GOT3 (cell line): ENCODE data around the gene FBXL13.
"Not testable (repeated sequence)": the region's sequence is repeated elsewhere in the genome, so short reads cannot be mapped to it uniquely, and the experiment has no call there.

Experiments
- DNase-seq: peaks from one replicate; lab custom pipeline; 2025; ENCODE audit warnings: mixed read lengths; lab: John Stamatoyannopoulos, UW

Gene FBXL13

GRCh38 chr7:102983602-102984001, 91.0 kb downstream of the FBXL13 start:
- no peak for DNase-seq

- no peak for DNase-seq
These were observed 92.4 kb downstream of the FBXL13 start for GRCh38 chr7:102982235-102982634.

DNA sequence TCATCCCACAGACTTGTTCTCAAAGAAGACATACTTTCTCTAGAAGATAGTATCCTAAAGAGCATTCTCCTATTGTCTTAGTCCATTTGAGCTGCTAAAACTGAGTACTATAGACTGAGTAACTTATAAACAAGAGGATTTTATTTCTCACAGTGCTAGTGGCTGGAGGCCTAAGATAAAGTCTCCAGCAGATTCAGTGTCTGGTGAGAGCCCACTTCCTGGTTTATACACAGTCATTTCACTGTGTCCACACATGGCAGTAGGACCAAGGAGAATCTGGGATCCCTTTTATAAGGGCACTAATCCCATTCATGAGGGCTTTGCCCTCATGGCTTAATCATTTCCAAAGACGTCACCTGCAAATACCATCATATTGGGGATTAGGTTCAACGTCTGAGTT, 93.1 kb downstream of the FBXL13 start:
- DNase-seq = no peak

GRCh38 chr7:102979670-102980069, 94.9 kb downstream of the FBXL13 start:
- DNase-seq = no peak

GRCh38 chr7:102978284-102978683, 96.3 kb downstream of the FBXL13 start:
- DNase-seq = no peak

GRCh38 chr7:102977586-102977985, 97.0 kb downstream of the FBXL13 start:
- not testable (repeated sequence) for DNase-seq

GRCh38 chr7:102976493-102976892, 98.1 kb downstream of the FBXL13 start:
- no peak for DNase-seq

- DNase-seq = no peak
These were observed 98.7 kb downstream of the FBXL13 start for GRCh38 chr7:102975854-102976253.

DNA sequence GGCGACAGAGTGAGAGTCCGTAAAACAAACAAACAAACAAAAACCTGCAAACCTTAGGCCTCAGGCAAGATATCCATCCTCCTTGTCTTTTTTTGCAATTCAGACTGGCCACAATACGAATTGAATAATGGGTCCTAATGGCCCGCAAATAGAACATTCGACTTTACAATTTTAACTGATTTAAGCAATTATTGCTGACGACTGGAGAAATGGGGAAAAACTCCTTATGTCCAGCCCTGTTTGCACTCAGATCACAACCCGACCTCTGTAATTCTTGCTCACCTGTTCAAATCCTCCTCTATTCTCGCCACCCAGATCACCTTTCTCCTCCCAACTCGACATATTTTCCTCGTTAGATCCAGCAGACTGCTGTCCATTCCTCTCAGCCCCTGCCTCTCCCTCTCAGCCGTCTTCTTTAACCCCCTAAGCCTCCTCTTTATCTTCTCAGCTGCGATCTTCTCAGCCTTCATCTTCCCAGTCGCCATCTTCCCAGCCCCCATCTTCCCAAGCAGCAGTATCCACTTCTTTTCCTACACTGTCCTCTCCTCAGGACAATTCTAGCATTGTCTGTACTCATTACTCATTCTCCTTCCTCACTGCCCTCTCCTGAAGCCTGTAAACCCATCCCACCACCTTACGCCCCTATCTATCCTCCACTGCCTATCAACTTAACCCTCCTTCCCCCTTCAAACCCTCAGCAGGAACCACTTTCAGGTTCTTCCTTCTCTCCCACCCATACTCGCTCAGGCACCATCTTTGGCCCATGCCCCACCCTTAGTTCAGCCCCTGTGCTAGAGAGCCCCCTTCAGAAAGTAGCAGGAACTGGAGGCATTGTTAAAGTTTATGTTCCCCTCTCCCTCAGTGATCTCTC, 100.0 kb downstream of the FBXL13 start:
- no peak for DNase-seq

DNA sequence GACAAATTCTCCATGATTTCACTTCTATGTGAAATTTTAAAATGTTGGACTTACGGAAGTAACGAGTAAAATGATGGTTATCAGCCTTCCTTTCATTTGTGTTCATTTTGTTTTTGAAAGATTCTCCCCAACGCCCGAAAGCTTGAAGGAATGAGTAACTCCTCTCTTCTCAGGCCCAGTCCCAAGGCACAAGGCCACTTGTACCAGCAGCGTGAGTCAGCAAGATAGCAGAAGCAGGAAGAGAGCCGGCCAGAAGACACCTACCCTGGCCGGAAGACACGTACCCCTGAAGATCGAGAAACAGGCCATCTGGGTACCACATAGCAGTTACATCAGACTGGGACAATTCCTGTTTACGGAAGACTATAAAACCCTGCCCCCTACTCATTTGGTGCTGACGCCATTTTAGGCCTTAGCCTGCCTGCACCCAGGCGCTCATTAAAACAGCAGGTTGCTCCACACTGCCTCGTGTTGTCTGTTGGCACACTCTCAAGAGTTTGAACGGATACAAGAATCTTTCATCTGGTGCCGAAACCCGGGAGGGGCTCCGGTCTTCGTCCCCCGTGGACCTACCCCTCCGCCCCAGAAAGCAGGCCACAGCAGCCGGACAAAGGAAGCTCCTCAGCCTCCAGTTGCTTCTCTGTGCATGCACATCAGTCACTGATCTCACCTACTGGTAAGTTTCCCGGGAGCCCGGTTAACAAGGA, 101.3 kb downstream of the FBXL13 start:
- no peak for DNase-seq

DNA sequence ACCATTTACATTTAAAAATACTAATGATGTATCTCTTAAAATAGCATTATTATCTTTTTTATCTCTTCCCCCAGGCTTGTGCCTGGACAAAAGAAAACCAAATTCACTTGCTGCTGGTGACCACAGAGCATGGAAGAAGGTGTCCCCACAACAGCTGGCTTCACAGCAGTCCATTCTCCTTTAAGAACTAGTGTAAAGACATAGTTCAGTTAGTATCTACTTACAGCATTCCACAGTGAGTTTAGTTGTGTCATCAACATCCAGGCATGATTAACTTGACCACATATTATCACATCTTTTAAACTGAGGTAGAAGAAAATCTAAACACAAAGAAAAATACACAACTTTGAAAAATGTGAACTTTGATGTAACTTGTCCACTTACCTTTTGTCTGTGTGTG, 106.8 kb downstream of the FBXL13 start:
- no peak for DNase-seq

DNA sequence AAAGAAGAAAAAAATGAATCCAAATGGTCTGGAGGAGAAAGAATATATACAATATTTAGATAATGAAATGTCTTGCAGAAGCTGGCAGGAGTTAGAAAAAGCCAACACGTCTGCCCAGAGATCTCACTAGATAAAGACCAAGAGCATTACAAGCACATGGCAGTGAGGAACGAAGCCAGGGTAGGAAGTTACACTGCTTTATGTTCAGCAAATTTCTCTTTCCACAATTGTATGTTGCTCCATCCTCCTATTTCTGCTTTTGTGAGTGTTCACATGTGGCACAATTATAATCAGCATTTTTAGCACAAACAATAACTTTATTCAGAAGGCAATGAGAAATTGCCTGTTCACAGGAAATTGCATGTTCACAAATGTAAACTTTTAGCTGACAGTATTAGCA, 108.1 kb downstream of the FBXL13 start:
- DNase-seq = no peak

DNA sequence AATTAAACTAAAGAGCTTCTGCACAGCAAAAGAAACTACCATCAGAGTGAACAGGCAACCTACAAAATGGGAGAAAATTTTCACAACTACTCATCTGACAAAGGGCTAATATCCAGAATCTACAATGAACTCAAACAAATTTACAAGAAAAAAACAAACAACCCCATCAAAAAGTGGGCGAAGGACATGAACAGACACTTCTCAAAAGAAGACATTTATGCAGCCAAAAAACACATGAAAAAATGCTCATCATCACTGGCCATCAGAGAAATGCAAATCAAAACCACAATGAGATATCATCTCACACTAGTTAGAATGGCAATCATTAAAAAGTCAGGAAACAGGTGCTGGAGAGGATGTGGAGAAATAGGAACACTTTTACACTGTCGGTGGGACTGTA, 112.6 kb downstream of the FBXL13 start:
- DNase-seq = not testable (repeated sequence)

DNA sequence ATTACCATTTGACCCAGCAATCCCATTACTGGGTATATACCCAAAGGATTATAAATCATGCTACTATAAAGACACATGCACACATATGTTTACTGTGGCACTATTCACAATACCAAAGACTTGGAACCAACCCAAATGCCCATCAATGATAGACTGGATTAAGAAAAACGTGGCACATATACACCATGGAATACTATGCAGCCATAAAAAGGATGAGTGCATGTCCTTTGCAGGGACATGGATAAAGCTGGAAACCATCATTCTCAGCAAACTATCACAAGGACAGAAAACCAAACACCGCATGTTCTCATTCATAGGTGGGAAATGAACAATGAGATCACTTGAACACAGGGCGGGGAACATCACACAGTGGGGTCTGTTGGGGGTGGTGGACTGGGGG, 116.6 kb downstream of the FBXL13 start:
- DNase-seq = not testable (repeated sequence)

GRCh38 chr7:102954359-102954758, 120.2 kb downstream of the FBXL13 start:
- DNase-seq = not testable (repeated sequence)

- no peak for DNase-seq
These were observed 121.2 kb downstream of the FBXL13 start for GRCh38 chr7:102953406-102953805.

- DNase-seq = no peak
These were observed 122.8 kb downstream of the FBXL13 start for GRCh38 chr7:102951839-102952238.

GRCh38 chr7:102944241-102944640, 130.4 kb downstream of the FBXL13 start:
- DNase-seq = no peak

GRCh38 chr7:102943423-102944169, 131.0 kb downstream of the FBXL13 start:
- no peak for DNase-seq

GRCh38 chr7:102942868-102943267, 131.7 kb downstream of the FBXL13 start:
- DNase-seq = no peak

DNA sequence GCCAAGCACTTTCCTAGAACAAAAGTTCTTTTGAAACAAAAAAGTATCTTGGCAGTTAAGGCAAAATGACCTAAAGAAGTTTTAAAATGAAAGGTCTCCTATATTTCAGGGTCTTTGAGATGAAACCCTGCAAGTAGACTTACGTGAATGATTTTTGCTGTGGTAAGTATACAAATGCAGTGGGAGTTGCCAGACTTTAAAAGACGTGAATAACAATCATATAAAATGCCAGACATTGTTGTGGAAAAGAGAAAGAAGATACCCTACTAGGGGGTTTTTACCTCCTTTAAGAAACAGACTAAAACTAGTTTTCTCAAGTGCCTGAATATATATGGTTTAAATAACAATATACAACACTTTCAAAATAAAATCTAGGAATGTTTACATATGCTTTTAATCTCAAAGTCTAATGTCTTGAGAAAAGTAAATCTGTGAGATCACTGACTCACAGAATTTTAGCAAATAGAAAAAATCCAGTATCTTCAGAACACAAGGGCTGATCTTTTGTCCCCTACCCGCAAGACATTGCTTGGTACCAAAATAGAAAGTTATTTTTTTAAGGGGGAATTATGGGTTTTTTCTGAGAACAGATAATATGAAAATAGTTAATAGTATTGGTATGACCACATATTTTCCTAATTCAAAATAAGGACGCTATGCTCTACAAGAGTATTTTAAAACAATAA, 132.3 kb downstream of the FBXL13 start:
- DNase-seq = no peak

GRCh38 chr7:102938679-102939078, 135.9 kb downstream of the FBXL13 start:
- DNase-seq = no peak
